A549 (cell line): ENCODE measurements around the gene MAN1C1.

Experiments used
- CTCF ChIP-seq: fragments of >200 bp; sonication (Bioruptor Twin); formaldehyde crosslinking; IDR thresholded peaks from 3 replicates; pipeline ENCODE4 v1.5.1; 2016
- EP300 ChIP-seq, 2 experiments: fragments of >200 bp; sonication (Bioruptor Twin); formaldehyde crosslinking; IDR thresholded peaks; 2 replicates in 1 of 2; 3 replicates in 1 of 2; pipeline ENCODE4 v1.6.1; 2016 to 2017
- ESRRA ChIP-seq: fragments of 150-350 bp; IDR thresholded peaks from 2 replicates; pipeline ENCODE4 v1.6.1; 2014; ENCODE audit warnings: mild to moderate bottlenecking, low read length, borderline replicate concordance
- JUN ChIP-seq, 2 experiments: fragments of >200 bp; sonication (Bioruptor Twin); formaldehyde crosslinking; IDR thresholded peaks; 2 replicates in 1 of 2; 3 replicates in 1 of 2; pipeline ENCODE4 v1.6.1; 2016 to 2017
- KDM1A ChIP-seq: fragments of 200-600 bp; sonication (generic); IDR thresholded peaks from 2 replicates; pipeline ENCODE4 v1.6.1; 2016; ENCODE audit warnings: low read depth, mild to moderate bottlenecking
- MAZ ChIP-seq: fragments of 150-350 bp; IDR thresholded peaks from 2 replicates; pipeline ENCODE4 v1.6.1; 2014; ENCODE audit warnings: antibody characterized with exemption, low read depth, low read length, borderline replicate concordance
- PBX3 ChIP-seq: IDR thresholded peaks from 2 replicates; pipeline ENCODE4 v1.6.1; 2012
- RAD21 ChIP-seq, 2 experiments: fragments of >200 bp in 1 of 2; sonication (Bioruptor Twin) in 1 of 2; formaldehyde crosslinking in 1 of 2; IDR thresholded peaks in 1 of 2; conservative IDR thresholded peaks in 1 of 2; 2 replicates in 1 of 2; 3 replicates in 1 of 2; pipeline ENCODE4 v1.6.1; 2012 to 2018; ENCODE audit warnings: inconsistent platforms in 1 of 2
- RARB ChIP-seq: fragments of 250-450 bp; sonication (Bioruptor Pico); IDR thresholded peaks from 2 replicates; pipeline ENCODE4 v1.8.0; 2021; ENCODE audit warnings: mild to moderate bottlenecking, moderate library complexity
- SMC3 ChIP-seq: fragments of >200 bp; sonication (Bioruptor Twin); formaldehyde crosslinking; IDR thresholded peaks from 3 replicates; pipeline ENCODE4 v1.6.1; 2018; ENCODE audit warnings: inconsistent platforms
- USF2 ChIP-seq: fragments of 450-650 bp; IDR thresholded peaks from 2 replicates; pipeline ENCODE4 v1.6.1; 2014; ENCODE audit warnings: antibody characterized with exemption
- TF ChIP-seq, protein P1 (sequence below): IDR thresholded peaks from 2 replicates; pipeline ENCODE4 v1.6.1; 2012; ENCODE audit warnings: low read depth, borderline replicate concordance

- TF ChIP-seq CTCF (no peak), RAD21 (conservative IDR thresholded peaks at IDR 0.05 in 1 of 2, IDR thresholded peaks at IDR 0.05 in 1 of 2) (no peak), SMC3 (no peak), RARB (no peak), PBX3 (no peak), MAZ (no peak), JUN (IDR thresholded peaks at IDR 0.05) (no peak), ESRRA (no peak), KDM1A (no peak), EP300 (IDR thresholded peaks at IDR 0.05) (no peak), USF2 (no peak)
- TF ChIP-seq, protein P1, sequence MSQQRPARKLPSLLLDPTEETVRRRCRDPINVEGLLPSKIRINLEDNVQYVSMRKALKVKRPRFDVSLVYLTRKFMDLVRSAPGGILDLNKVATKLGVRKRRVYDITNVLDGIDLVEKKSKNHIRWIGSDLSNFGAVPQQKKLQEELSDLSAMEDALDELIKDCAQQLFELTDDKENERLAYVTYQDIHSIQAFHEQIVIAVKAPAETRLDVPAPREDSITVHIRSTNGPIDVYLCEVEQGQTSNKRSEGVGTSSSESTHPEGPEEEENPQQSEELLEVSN: no peak
Observed at GRCh38 chr1:25698252-25698651, 81.7 kb downstream of the MAN1C1 start.
